Epithelial cell of alveolus of lung (primary cell): ENCODE data around the gene RAD23B. TPM values are rescaled to one million over a fixed set of nuclear protein-coding genes. Genes with fewer than 3 reads are reported as not detected.

ENCODE experiments used
- total RNA-seq: library from RNA; depleted of rRNA; stranded (reverse); fragments of >200 nt; gene quantifications from 2 replicates; pipeline ENCODE4 v1.2.1, GENCODE V29; 2015

The RAD23B gene
- total RNA-seq: 59.9 and 66.4 TPM in 2 replicates

GRCh38 chr9:107282759-107283622 lies at the start of gene RAD23B:
TSS of gene RAD23B (plus strand) at chr9:107283279. CDS start at chr9:107283630, 351 bp downstream.

Other genes with a start within 250 kb of the RAD23B start
- 9.2 and 10.0 TPM in 2 replicates for gene KLF4, start 206.5 kb downstream of the RAD23B start, total RNA-seq